ENCODE measurements around the gene PTPRQ. TPM values are rescaled to one million over a fixed set of nuclear protein-coding genes. Genes with fewer than 3 reads are reported as not detected.

Gene PTPRQ
- polyA plus RNA-seq, 4 donors = not detected

DNA sequence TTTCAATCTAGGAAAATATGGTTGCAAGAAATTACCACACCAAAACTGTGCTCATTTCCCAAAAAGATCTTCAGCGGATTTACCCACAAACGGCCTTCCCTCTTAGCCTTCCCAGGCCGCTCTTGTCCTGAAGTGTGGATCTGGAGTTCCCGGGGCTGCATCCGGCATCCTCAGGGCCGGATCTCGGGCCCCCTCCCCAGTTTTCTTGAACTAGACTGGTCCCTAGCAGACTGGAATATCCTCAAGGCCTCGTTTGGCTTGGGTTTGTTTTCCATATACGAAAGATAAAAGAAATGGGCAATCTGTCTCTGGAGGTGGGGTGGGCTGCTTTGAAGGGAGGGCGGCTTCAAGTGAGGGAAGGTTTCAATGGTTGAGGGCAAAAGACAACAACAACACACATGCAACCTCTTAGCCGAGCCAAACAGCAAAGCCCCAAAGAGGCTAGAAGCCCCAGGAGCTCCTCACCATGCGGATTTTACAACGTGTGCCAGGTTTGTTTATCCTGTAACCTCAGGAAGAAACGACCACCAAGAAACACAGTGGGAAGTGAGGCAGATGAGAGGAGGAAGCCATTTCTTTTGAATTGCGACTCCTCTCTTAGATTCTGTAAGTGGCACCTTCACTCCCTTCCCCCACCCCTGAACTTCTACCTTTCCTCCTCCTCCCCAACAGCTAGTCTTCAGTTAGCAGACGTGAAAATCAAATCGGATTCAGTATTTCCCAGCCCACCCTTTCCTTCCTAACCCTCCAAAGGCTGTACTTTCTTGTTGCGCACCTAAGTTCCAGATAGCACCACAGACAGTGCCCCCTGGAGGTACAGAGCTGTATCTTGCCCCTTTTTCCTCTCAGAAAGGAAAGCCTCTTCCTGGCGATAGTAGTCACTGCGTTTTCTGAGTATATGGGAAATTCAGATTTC, 266.0 kb downstream of the PTPRQ start:
- Histone ChIP-seq H3K27ac (ENCODE audit: low read depth in 1 of 3, low read length in 2 of 3) (no peak overlapping the region), H3K4me3 (ENCODE audit: low read depth in 1 of 3, low read length in 3 of 3) (no peak overlapping the region), H3K9me3 (ENCODE audit: control insufficient read depth in 2 of 2, insufficient read depth in 1 of 2, low read depth in 1 of 2, low read length in 1 of 2) (no peaks in the 10 kb centered on the region), H3K4me1 (ENCODE audit: control insufficient read depth in 3 of 3, insufficient read depth in 2 of 3, low read depth in 1 of 3, low read length in 2 of 3) (no peaks in the 10 kb centered on the region), H3K27me3 (ENCODE audit: control insufficient read depth in 3 of 3, insufficient read depth in 3 of 3, low read length in 3 of 3) (peaks cover 0 to 62% (median 14%) of the 10 kb centered on the region in 3 donors), H3K36me3 (ENCODE audit: control insufficient read depth in 3 of 3, insufficient read depth in 2 of 3, low read depth in 1 of 3, low read length in 3 of 3) (no peaks in the 10 kb centered on the region)
- WGBS, 3 donors = 51 to 67% (median 57%) methylated on average over 20 of the region's 20 CpGs
- DNase-seq (no peak), FAIRE-seq (no peak)

DNA sequence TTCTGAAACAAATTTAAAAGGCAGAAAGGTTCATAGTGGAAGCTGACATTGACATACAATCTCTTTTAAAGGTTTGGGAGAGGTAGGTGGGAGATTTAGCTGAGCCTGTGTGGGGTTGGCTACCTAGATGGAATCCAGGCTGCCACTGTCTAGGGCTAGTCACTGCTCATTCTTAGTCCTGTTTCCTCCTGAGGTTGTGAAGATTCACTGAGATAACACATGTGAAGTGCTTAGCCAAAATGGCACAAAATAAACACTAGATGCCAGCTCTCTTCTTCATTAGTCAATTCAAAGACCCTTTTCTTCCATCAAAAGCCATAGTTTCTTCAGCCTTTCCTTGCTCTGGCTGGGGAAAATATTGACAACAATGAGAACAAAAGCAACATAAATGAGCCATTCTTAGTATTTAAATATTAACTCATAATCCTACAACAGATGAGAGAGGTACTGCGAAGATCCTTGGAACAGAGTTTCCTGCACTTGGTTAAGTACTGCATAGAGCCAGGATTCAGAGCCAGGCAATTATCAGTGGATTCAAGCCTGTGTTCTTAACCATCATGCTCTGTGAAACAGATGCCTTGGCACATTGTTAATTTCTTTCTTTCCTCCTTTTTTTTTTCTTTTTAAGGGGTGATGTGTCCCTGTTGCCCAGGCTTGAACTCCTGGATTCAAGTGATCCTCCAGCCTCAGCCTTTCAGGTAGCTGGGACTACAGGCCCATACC, 266.9 kb downstream of the PTPRQ start:
- no peak for DNase-seq
- H3K4me1 ChIP-seq (ENCODE audit: control insufficient read depth in 3 of 3, insufficient read depth in 2 of 3, low read depth in 1 of 3, low read length in 2 of 3) = no peaks in the 10 kb centered on the region
- no peaks in the 10 kb centered on the region for H3K9me3 ChIP-seq (ENCODE audit: control insufficient read depth in 2 of 2, insufficient read depth in 1 of 2, low read depth in 1 of 2, low read length in 1 of 2)
- peaks cover 0 to 70% (median 19%) of the 10 kb centered on the region in 3 donors for H3K27me3 ChIP-seq (ENCODE audit: control insufficient read depth in 3 of 3, insufficient read depth in 3 of 3, low read length in 3 of 3)
- H3K36me3 ChIP-seq (ENCODE audit: control insufficient read depth in 3 of 3, insufficient read depth in 2 of 3, low read depth in 1 of 3, low read length in 3 of 3) = no peaks in the 10 kb centered on the region
- FAIRE-seq = no peak
- 78 to 97% (median 96%) methylated on average over 1 of the region's 1 CpG for WGBS, 3 donors
- H3K4me3 ChIP-seq (ENCODE audit: low read depth in 1 of 3, low read length in 3 of 3) = no peak overlapping the region
- no peak overlapping the region for H3K27ac ChIP-seq (ENCODE audit: low read depth in 1 of 3, low read length in 2 of 3)

DNA sequence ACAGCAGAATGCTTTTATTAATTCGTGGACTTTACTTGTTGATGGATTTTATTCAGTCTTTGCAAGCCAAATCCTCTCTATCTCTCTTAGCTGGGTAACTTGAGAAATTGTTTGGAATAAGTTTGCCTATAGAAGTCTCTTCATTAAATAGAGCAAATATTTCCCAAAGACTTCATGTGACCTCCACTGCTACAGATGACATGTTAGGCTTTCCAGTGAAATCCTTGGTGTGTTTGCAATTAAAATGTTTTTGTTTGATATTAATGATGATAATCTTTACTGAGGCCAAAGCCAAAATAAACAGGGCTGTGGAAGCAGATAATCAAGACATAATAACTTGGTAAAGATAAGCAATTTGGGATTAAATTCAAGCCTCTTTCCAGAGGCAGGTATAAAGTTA, 267.8 kb downstream of the PTPRQ start:
- no peak overlapping the region for H3K4me3 ChIP-seq (ENCODE audit: low read depth in 1 of 3, low read length in 3 of 3)
- 20 to 43% (median 26%) methylated on average over 1 of the region's 1 CpG for WGBS, 3 donors
- no peaks in the 10 kb centered on the region for H3K36me3 ChIP-seq (ENCODE audit: control insufficient read depth in 3 of 3, insufficient read depth in 2 of 3, low read depth in 1 of 3, low read length in 3 of 3)
- no peaks in the 10 kb centered on the region for H3K4me1 ChIP-seq (ENCODE audit: control insufficient read depth in 3 of 3, insufficient read depth in 2 of 3, low read depth in 1 of 3, low read length in 2 of 3)
- H3K27me3 ChIP-seq (ENCODE audit: control insufficient read depth in 3 of 3, insufficient read depth in 3 of 3, low read length in 3 of 3) = peaks cover 0 to 75% (median 21%) of the 10 kb centered on the region in 3 donors
- DNase-seq (no peak), FAIRE-seq (no peak)
- H3K27ac ChIP-seq (ENCODE audit: low read depth in 1 of 3, low read length in 2 of 3) = no peak overlapping the region
- peaks cover 0 to 2% of the 10 kb centered on the region in 2 donors for H3K9me3 ChIP-seq (ENCODE audit: control insufficient read depth in 2 of 2, insufficient read depth in 1 of 2, low read depth in 1 of 2, low read length in 1 of 2)

- no peaks in the 10 kb centered on the region for H3K36me3 ChIP-seq (ENCODE audit: control insufficient read depth in 3 of 3, insufficient read depth in 2 of 3, low read depth in 1 of 3, low read length in 3 of 3)
- FAIRE-seq (no peak), DNase-seq (no peak)
- peaks cover 0 to 2% of the 10 kb centered on the region in 2 donors for H3K9me3 ChIP-seq (ENCODE audit: control insufficient read depth in 2 of 2, insufficient read depth in 1 of 2, low read depth in 1 of 2, low read length in 1 of 2)
- H3K27me3 ChIP-seq (ENCODE audit: control insufficient read depth in 3 of 3, insufficient read depth in 3 of 3, low read length in 3 of 3) = peaks cover 0 to 77% (median 24%) of the 10 kb centered on the region in 3 donors
- no peak overlapping the region for H3K4me3 ChIP-seq (ENCODE audit: low read depth in 1 of 3, low read length in 3 of 3)
- H3K27ac ChIP-seq (ENCODE audit: low read depth in 1 of 3, low read length in 2 of 3) = no peak overlapping the region
- H3K4me1 ChIP-seq (ENCODE audit: control insufficient read depth in 3 of 3, insufficient read depth in 2 of 3, low read depth in 1 of 3, low read length in 2 of 3) = no peaks in the 10 kb centered on the region
These were observed 268.8 kb downstream of the PTPRQ start for GRCh38 chr12:80712866-80713265.

DNA sequence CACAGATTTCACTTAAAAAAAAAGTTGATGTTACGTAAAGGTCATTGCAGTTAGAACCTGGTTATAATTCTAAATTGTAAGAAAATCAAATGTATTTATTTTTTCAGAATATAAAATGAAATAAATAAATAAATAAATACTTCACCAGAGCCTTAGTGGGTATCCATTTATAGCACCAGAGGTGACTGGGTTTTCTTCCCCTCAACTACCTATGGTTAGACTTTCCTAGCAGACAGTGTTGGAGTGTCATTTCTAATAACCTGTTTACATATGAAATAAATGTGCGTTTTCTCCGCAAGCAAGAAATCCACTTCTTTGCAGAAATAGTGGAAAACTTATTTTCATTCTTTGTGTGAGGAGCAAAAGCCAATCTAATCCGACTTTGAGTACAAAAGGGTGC, 269.4 kb downstream of the PTPRQ start:
- Histone ChIP-seq H3K4me3 (ENCODE audit: low read depth in 1 of 3, low read length in 3 of 3) (no peak overlapping the region), H3K4me1 (ENCODE audit: control insufficient read depth in 3 of 3, insufficient read depth in 2 of 3, low read depth in 1 of 3, low read length in 2 of 3) (no peaks in the 10 kb centered on the region), H3K36me3 (ENCODE audit: control insufficient read depth in 3 of 3, insufficient read depth in 2 of 3, low read depth in 1 of 3, low read length in 3 of 3) (no peaks in the 10 kb centered on the region), H3K27ac (ENCODE audit: low read depth in 1 of 3, low read length in 2 of 3) (no peak overlapping the region), H3K27me3 (ENCODE audit: control insufficient read depth in 3 of 3, insufficient read depth in 3 of 3, low read length in 3 of 3) (peaks cover 0 to 77% (median 24%) of the 10 kb centered on the region in 3 donors), H3K9me3 (ENCODE audit: control insufficient read depth in 2 of 2, insufficient read depth in 1 of 2, low read depth in 1 of 2, low read length in 1 of 2) (peaks cover 0 to 2% of the 10 kb centered on the region in 2 donors)
- FAIRE-seq (no peak), DNase-seq (no peak)
- 56 to 77% (median 72%) methylated on average over 4 of the region's 4 CpGs for WGBS, 3 donors

- no peak for DNase-seq
- Histone ChIP-seq H3K27ac (ENCODE audit: low read depth in 1 of 3, low read length in 2 of 3) (no peak overlapping the region), H3K4me3 (ENCODE audit: low read depth in 1 of 3, low read length in 3 of 3) (no peak overlapping the region), H3K36me3 (ENCODE audit: control insufficient read depth in 3 of 3, insufficient read depth in 2 of 3, low read depth in 1 of 3, low read length in 3 of 3) (no peaks in the 10 kb centered on the region), H3K27me3 (ENCODE audit: control insufficient read depth in 3 of 3, insufficient read depth in 3 of 3, low read length in 3 of 3) (peaks cover 0 to 75% (median 21%) of the 10 kb centered on the region in 3 donors), H3K4me1 (ENCODE audit: control insufficient read depth in 3 of 3, insufficient read depth in 2 of 3, low read depth in 1 of 3, low read length in 2 of 3) (no peaks in the 10 kb centered on the region), H3K9me3 (ENCODE audit: control insufficient read depth in 2 of 2, insufficient read depth in 1 of 2, low read depth in 1 of 2, low read length in 1 of 2) (peaks cover 0 to 2% of the 10 kb centered on the region in 2 donors)
- no peak for FAIRE-seq
- WGBS, 3 donors = 13 to 35% (median 34%) methylated on average over 16 of the region's 16 CpGs
These were observed 270.0 kb downstream of the PTPRQ start for GRCh38 chr12:80714055-80714454.

DNA sequence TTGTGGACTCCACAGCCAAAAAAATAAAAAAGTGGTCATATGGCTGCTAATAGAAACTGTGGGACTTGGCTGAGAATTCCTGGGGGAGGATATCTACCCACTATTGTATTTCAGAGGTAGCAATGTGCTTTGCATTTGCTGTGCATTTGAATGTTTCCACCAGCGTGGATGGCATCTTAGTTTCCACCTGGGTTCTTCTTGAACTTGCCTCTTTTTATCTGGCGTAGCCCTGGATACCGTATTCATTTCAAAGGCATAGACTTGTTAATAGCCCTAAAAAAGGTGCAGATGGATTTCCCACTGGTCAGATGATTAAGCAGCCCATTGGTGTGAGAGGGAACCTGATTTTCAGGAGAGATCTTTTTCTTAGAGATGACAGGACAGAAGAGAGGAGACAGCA, 270.8 kb downstream of the PTPRQ start:
- FAIRE-seq (no peak), DNase-seq (no peak)
- H3K4me1 ChIP-seq (ENCODE audit: control insufficient read depth in 3 of 3, insufficient read depth in 2 of 3, low read depth in 1 of 3, low read length in 2 of 3) = no peaks in the 10 kb centered on the region
- no peak overlapping the region for H3K27ac ChIP-seq (ENCODE audit: low read depth in 1 of 3, low read length in 2 of 3)
- H3K4me3 ChIP-seq (ENCODE audit: low read depth in 1 of 3, low read length in 3 of 3) = no peak overlapping the region
- WGBS, 3 donors = 47 to 65% (median 60%) methylated on average over 3 of the region's 3 CpGs
- peaks cover 0 to 2% of the 10 kb centered on the region in 2 donors for H3K9me3 ChIP-seq (ENCODE audit: control insufficient read depth in 2 of 2, insufficient read depth in 1 of 2, low read depth in 1 of 2, low read length in 1 of 2)
- peaks cover 0 to 72% (median 21%) of the 10 kb centered on the region in 3 donors for H3K27me3 ChIP-seq (ENCODE audit: control insufficient read depth in 3 of 3, insufficient read depth in 3 of 3, low read length in 3 of 3)
- H3K36me3 ChIP-seq (ENCODE audit: control insufficient read depth in 3 of 3, insufficient read depth in 2 of 3, low read depth in 1 of 3, low read length in 3 of 3) = no peaks in the 10 kb centered on the region

GRCh38 chr12:80715713-80716249, 271.7 kb downstream of the PTPRQ start:
- Histone ChIP-seq H3K36me3 (ENCODE audit: control insufficient read depth in 3 of 3, insufficient read depth in 2 of 3, low read depth in 1 of 3, low read length in 3 of 3) (no peaks in the 10 kb centered on the region), H3K27me3 (ENCODE audit: control insufficient read depth in 3 of 3, insufficient read depth in 3 of 3, low read length in 3 of 3) (peaks cover 0 to 63% (median 19%) of the 10 kb centered on the region in 3 donors), H3K27ac (ENCODE audit: low read depth in 1 of 3, low read length in 2 of 3) (no peak overlapping the region), H3K4me3 (ENCODE audit: low read depth in 1 of 3, low read length in 3 of 3) (no peak overlapping the region), H3K9me3 (ENCODE audit: control insufficient read depth in 2 of 2, insufficient read depth in 1 of 2, low read depth in 1 of 2, low read length in 1 of 2) (peaks cover 0 to 2% of the 10 kb centered on the region in 2 donors), H3K4me1 (ENCODE audit: control insufficient read depth in 3 of 3, insufficient read depth in 2 of 3, low read depth in 1 of 3, low read length in 2 of 3) (no peaks in the 10 kb centered on the region)
- WGBS, 3 donors = 34 to 49% (median 47%) methylated on average over 10 of the region's 10 CpGs
- DNase-seq (no peak), FAIRE-seq (no peak)

Data from small intestine (tissue), 7 donors.